Panc1 (cell line): Measurements from ENCODE around the gene RAB28. TPM values are rescaled to one million over a fixed set of nuclear protein-coding genes. Genes with fewer than 3 reads are reported as not detected.

Experiments
- ATAC-seq: fragments of 200-7000 bp; cut with Tn5 transposase; 2 replicates; pipeline ENCODE4 v1.9.1; 2020; ENCODE audit warnings: mild to moderate bottlenecking, moderate library complexity
- BruUV-seq: library from RNA; stranded (reverse); fragments of 400-500 nt; replicated peaks from 2 replicates; lab custom pipeline; 2021; lab: Mats Ljungman, UMichigan
- CTCF ChIA-PET: fragments of 300-600 bp; sonication (Branson Sonifier 250); formaldehyde crosslinking; loops from one replicate; lab custom pipeline; 2022; ENCODE audit warnings: antibody characterized with exemption; lab: Charles Lee
- POLR2A ChIA-PET: fragments of 300-600 bp; sonication (Branson Sonifier 250); formaldehyde crosslinking; loops from one replicate; lab custom pipeline; 2022; ENCODE audit warnings: antibody characterized with exemption; lab: Charles Lee
- DNase-seq: peaks from one replicate; pipeline ENCODE4 v3.0.0-alpha.2; 2010; ENCODE audit warnings: low read depth, low spot score
- H3K27ac ChIP-seq: 2 replicates; pipeline ENCODE4 v1.5.1; 2011; ENCODE audit warnings: mild to moderate bottlenecking, low read length, inconsistent platforms
- H3K27me3 ChIP-seq: fragments of 200-500 bp; sonication (Bioruptor generic); 2 replicates; pipeline ENCODE4 v1.6.0; 2014; ENCODE audit warnings: low read length, inconsistent platforms; ENCODE audit not compliant: control insufficient read depth, insufficient read depth
- H3K36me3 ChIP-seq: fragments of 200-500 bp; sonication (Bioruptor generic); 2 replicates; pipeline ENCODE4 v1.5.1; 2014; ENCODE audit warnings: inconsistent platforms, mild to moderate bottlenecking, low read length, moderate library complexity; ENCODE audit not compliant: control insufficient read depth, insufficient read depth
- H3K4me1 ChIP-seq: 2 replicates; pipeline ENCODE4 v1.5.1; 2011; ENCODE audit warnings: inconsistent platforms, mild to moderate bottlenecking, low read length, moderate library complexity; ENCODE audit not compliant: control insufficient read depth, insufficient read depth
- H3K4me3 ChIP-seq, 2 experiments: 2 replicates each; pipeline ENCODE4 v1.5.1; 2011 to 2012; ENCODE audit warnings: low read depth in 2 of 2, low read length in 2 of 2, mild to moderate bottlenecking in 2 of 2, inconsistent platforms in 1 of 2, moderate library complexity in 1 of 2
- H3K9me3 ChIP-seq: fragments of 200-500 bp; sonication (Bioruptor generic); 2 replicates; pipeline ENCODE4 v1.5.1; 2014; ENCODE audit warnings: low read depth, mild to moderate bottlenecking, inconsistent platforms, low read length, moderate library complexity; ENCODE audit not compliant: control insufficient read depth, insufficient read depth
- POLR2AphosphoS5 ChIP-seq: IDR thresholded peaks from 2 replicates; pipeline ENCODE4 v1.6.1; 2012; ENCODE audit warnings: mild to moderate bottlenecking, low read depth, low read length, moderate library complexity
- SIN3A ChIP-seq: IDR thresholded peaks from 2 replicates; pipeline ENCODE4 v1.6.1; 2012; ENCODE audit warnings: low read depth, mild to moderate bottlenecking, low read length, moderate library complexity, borderline replicate concordance; ENCODE audit not compliant: insufficient read depth
- TCF7L2 ChIP-seq: IDR thresholded peaks from 2 replicates; pipeline ENCODE4 v1.6.1; 2011; ENCODE audit warnings: mild to moderate bottlenecking, low read depth, low read length, inconsistent platforms
- in situ Hi-C: cut with HindIII; loops from 2 replicates; pipeline ENCODE4 v1.10.0; 2016; ENCODE audit warnings: low sequenced_read_pairs, low pct_unique_long_range_greater_than_20kb
- intact Hi-C: fragments of 100-400 bp; cut with micrococcal nuclease; formaldehyde crosslinking; loops from one replicate; pipeline ENCODE4 v1.10.0; 2022; ENCODE audit not compliant: unreplicated experiment
- total RNA-seq: library from RNA; stranded (reverse); gene quantifications from one replicate; pipeline ENCODE4 v1.2.1, GENCODE V29; 2021; ENCODE audit not compliant: unreplicated experiment
- TF ChIP-seq, protein P1 (sequence below), 2 experiments: IDR thresholded peaks; 2 replicates each; pipeline ENCODE4 v1.6.1; 2011 to 2012; ENCODE audit warnings: low read depth in 2 of 2, control low read depth in 1 of 2, low read length in 1 of 2, mild to moderate bottlenecking in 1 of 2, moderate library complexity in 1 of 2; ENCODE audit not compliant: insufficient read depth in 1 of 2
- TF ChIP-seq, protein P2 (sequence below): fragments of 450-650 bp; IDR thresholded peaks from 2 replicates; pipeline ENCODE4 v1.5.1; 2017; ENCODE audit warnings: mild to moderate bottlenecking

Gene RAB28
- total RNA-seq, 1 experiment from 2014 or later: 10.2 TPM

DNA sequence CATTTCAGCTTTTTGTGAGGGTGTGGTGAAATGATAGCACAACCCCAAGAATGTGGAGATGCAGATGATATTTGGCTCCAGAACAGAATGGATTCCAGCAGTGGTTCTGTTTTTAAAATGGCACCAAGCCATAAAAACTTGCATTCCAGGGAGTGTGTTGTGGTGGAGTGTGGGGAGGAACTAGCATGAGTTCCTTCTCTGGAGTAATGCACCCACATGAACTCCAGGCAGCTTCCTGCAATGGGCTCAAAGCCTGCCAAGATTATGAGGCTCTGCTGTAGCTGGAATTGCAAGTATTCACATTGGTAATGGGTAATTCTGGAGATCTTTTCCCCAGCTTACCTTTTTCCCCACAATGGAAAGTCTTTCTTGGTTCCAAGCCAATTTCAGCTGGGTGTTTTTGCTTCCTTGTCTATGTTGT, 161.4 kb downstream of the RAB28 start:
- no peaks in the 10 kb centered on the region for H3K9me3 ChIP-seq
- ChIA-PET POLR2A (no interaction called here), CTCF (no interaction called here)
- intact Hi-C loops (no loop called here), in situ Hi-C loops (no loop called here)
- TF ChIP-seq POLR2AphosphoS5 (no peak), SIN3A (no peak), TCF7L2 (no peak)
- TF ChIP-seq, protein P1, sequence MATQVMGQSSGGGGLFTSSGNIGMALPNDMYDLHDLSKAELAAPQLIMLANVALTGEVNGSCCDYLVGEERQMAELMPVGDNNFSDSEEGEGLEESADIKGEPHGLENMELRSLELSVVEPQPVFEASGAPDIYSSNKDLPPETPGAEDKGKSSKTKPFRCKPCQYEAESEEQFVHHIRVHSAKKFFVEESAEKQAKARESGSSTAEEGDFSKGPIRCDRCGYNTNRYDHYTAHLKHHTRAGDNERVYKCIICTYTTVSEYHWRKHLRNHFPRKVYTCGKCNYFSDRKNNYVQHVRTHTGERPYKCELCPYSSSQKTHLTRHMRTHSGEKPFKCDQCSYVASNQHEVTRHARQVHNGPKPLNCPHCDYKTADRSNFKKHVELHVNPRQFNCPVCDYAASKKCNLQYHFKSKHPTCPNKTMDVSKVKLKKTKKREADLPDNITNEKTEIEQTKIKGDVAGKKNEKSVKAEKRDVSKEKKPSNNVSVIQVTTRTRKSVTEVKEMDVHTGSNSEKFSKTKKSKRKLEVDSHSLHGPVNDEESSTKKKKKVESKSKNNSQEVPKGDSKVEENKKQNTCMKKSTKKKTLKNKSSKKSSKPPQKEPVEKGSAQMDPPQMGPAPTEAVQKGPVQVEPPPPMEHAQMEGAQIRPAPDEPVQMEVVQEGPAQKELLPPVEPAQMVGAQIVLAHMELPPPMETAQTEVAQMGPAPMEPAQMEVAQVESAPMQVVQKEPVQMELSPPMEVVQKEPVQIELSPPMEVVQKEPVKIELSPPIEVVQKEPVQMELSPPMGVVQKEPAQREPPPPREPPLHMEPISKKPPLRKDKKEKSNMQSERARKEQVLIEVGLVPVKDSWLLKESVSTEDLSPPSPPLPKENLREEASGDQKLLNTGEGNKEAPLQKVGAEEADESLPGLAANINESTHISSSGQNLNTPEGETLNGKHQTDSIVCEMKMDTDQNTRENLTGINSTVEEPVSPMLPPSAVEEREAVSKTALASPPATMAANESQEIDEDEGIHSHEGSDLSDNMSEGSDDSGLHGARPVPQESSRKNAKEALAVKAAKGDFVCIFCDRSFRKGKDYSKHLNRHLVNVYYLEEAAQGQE (IDR thresholded peaks at IDR 0.05; ENCODE audit: insufficient read depth in 1 of 2, low read depth in 2 of 2, low read length in 1 of 2): no peak
- TF ChIP-seq, protein P2, sequence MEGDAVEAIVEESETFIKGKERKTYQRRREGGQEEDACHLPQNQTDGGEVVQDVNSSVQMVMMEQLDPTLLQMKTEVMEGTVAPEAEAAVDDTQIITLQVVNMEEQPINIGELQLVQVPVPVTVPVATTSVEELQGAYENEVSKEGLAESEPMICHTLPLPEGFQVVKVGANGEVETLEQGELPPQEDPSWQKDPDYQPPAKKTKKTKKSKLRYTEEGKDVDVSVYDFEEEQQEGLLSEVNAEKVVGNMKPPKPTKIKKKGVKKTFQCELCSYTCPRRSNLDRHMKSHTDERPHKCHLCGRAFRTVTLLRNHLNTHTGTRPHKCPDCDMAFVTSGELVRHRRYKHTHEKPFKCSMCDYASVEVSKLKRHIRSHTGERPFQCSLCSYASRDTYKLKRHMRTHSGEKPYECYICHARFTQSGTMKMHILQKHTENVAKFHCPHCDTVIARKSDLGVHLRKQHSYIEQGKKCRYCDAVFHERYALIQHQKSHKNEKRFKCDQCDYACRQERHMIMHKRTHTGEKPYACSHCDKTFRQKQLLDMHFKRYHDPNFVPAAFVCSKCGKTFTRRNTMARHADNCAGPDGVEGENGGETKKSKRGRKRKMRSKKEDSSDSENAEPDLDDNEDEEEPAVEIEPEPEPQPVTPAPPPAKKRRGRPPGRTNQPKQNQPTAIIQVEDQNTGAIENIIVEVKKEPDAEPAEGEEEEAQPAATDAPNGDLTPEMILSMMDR: no peak
- no peaks in the 10 kb centered on the region for H3K27me3 ChIP-seq
- H3K4me3 ChIP-seq: no peak overlapping the region
- no peaks in the 10 kb centered on the region for H3K36me3 ChIP-seq
- DNase-seq (no peak), ATAC-seq (no peak)
- BruUV-seq: no TSS peak
- H3K4me1 ChIP-seq: no peaks in the 10 kb centered on the region
- H3K27ac ChIP-seq: no peak overlapping the region

Other genes starting within 250 kb of the RAB28 start
- gene NKX3-2, start 60.2 kb upstream of the RAB28 start, total RNA-seq: 1.2 TPM
- 18.1 TPM for gene BOD1L1, start 143.4 kb upstream of the RAB28 start, total RNA-seq